ENCODE data around the gene WEE2. TPM values are rescaled to one million over a fixed set of nuclear protein-coding genes. Genes with fewer than 3 reads are reported as not detected.
A peak's percentile ranks its signal among the peaks of the same experiment; 100 is the strongest.

Gene WEE2
- total RNA-seq, 1 donor from 2014 or later = not detected

DNA sequence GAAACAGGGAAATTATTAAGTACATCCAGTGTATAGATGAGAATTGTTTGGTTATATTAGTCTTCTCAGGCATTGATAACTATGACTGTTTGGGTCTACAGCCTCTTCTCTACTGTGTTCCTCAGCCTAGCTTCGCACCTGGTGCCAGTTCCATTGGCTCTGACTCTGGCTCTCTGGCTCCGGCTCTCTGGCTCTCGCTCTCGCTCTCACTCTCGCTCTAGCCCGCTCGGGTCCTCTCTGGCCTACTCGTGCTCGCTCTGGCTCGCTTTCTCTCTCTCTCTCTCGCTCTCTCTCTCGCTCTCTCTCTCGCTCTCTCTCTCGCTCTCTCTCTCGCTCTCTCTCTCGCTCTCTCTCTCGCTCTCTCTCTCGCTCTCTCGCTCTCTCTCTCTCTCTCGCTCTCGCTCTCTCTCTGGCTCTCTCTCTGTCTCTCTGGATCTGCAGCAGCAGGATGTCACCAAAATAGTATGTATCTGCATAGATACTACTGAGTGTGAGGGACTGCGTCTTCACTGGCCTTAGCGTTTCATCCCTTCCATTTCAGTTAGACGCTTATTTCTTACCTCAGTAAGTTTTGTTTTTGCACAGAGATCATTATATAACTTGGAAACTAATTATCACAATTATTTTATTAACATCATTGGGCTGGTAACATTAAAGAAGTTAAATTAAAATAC lies 23.5 kb downstream of the WEE2 start:
- TF ChIP-seq, protein P1, sequence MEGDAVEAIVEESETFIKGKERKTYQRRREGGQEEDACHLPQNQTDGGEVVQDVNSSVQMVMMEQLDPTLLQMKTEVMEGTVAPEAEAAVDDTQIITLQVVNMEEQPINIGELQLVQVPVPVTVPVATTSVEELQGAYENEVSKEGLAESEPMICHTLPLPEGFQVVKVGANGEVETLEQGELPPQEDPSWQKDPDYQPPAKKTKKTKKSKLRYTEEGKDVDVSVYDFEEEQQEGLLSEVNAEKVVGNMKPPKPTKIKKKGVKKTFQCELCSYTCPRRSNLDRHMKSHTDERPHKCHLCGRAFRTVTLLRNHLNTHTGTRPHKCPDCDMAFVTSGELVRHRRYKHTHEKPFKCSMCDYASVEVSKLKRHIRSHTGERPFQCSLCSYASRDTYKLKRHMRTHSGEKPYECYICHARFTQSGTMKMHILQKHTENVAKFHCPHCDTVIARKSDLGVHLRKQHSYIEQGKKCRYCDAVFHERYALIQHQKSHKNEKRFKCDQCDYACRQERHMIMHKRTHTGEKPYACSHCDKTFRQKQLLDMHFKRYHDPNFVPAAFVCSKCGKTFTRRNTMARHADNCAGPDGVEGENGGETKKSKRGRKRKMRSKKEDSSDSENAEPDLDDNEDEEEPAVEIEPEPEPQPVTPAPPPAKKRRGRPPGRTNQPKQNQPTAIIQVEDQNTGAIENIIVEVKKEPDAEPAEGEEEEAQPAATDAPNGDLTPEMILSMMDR (IDR thresholded peaks at IDR 0.05; ENCODE audit: insufficient read depth, low read length, severe bottlenecking) = no peak
- no peaks in the 10 kb centered on the region for H3K27me3 ChIP-seq (ENCODE audit: control insufficient read depth, insufficient read depth, low read length)
- H3K4me3 ChIP-seq (ENCODE audit: low read depth, low read length) = no peak overlapping the region
- no peaks in the 10 kb centered on the region for H3K36me3 ChIP-seq (ENCODE audit: control insufficient read depth, insufficient read depth, low read length)
- no peak for FAIRE-seq
- DNase-seq (ENCODE audit: low read depth) = no peak

DNA sequence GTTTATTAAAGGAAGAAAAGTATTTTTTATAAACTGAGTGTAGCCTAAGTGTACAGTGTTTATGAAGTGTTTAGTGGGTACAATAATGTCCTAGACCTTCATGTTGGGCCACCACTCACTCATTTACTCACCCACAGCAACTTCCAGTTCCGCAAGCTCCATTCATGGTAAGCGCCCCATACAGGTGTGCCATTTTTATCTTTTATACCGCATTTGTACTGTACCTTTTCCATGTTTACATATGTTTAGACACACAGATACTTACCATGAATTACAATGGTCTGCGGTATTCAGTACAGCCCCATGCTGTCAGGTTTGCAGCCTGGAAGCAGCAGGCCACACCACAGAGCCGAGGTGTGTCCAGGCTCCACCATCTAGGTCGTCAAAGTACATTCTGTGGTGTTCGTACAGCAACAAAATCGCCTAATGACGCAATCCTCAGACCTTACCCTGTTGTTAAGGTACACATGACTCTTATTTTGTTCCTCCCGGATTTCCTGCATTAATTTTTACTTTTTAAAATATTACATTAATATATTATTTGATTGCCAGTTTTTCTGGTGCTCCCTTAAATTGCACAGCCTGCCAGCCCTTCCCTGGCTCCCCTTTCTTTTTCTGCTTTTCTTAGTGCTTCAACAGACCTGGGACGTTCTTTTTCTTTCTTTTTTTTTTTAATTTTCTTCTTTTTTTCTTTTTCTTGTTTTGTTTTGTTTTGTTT lies 29.1 kb downstream of the WEE2 start:
- Histone ChIP-seq H3K4me3 (ENCODE audit: low read depth, low read length) (peak overlapping the region; percentile 80), H3K36me3 (ENCODE audit: control insufficient read depth, insufficient read depth, low read length) (peaks cover 9% of the 10 kb centered on the region), H3K27me3 (ENCODE audit: control insufficient read depth, insufficient read depth, low read length) (no peaks in the 10 kb centered on the region)
- FAIRE-seq (no peak), DNase-seq (ENCODE audit: low read depth) (peak; percentile 8)
- TF ChIP-seq, protein P1 (IDR thresholded peaks at IDR 0.05; ENCODE audit: insufficient read depth, low read length, severe bottlenecking) = no peak

DNA sequence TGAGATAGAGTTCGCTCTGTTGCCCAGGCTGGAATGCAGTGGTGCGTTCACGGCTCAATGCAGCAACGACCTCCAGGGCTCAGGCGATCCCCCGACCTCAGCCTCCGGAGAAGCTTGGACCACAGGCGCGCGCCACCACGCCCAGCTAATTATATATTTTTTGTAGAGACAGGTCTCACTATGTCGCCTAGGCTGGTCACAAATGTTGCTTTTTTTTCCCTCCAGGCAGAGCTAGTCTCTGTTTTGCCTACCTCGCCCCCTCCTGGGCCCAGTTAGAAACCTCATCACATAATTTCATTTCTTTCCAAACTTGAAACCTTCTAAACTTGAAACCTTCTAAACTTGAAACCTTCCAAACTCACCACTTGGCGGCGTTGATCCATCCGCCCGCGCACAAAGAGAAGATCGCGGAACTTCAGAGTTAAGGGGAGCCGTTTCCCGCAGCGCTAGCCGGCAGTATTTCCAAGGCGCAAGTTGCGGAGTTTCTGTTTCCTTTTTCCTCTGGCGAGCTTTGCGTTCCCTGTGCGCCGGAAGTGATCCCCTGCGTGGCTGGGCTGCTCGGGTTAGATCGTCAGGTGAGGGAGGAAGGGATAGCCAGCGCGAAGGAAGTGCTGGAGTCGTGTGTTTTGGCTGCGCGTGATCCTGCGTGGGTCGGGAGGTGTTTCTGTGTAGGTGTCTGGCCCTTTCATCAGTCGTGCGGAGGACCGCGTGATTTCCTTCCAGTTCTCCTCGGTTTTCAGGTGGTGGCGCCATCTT lies 29.9 kb downstream of the WEE2 start, which contains the start of gene SSBP1:
Gene SSBP1, plus strand, starts transcription at position 523 of the 756 bp plus-strand sequence. CDS start 809 bp downstream, outside the sequence.
- Histone ChIP-seq H3K4me3 (ENCODE audit: low read depth, low read length) (peak within 1 kb of the TSS; percentile 80), H3K27me3 (ENCODE audit: control insufficient read depth, insufficient read depth, low read length) (no peaks in the 10 kb centered on the region), H3K36me3 (ENCODE audit: control insufficient read depth, insufficient read depth, low read length) (peaks cover 10% of the 10 kb centered on the region)
- TF ChIP-seq, protein P1 (IDR thresholded peaks at IDR 0.05; ENCODE audit: insufficient read depth, low read length, severe bottlenecking) = peak; percentile 67
- DNase-seq (ENCODE audit: low read depth) (peak; percentile 88), FAIRE-seq (peak; percentile 62)

DNA sequence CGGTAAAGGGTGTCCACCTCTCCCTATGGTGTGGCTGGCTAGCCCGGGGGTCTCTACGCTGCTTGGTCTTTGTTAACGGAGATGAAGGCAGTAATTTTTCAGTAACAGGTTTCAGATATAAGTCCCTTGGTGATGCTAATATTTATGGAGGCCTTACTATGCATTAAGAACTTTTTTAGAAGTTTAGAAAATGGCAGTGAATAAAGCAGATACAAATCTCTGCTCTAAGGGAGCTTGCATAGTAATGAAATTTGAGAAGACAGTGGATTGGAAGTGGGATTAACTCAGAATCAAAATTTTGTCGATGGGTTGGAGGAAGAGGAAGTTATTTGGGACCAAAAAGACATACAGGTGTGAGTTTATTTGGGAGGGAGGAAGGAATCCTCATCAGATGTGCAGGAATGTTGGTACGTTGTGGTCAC lies 30.4 kb downstream of the WEE2 start:
- no peak for DNase-seq (ENCODE audit: low read depth)
- H3K4me3 ChIP-seq (ENCODE audit: low read depth, low read length) = peak overlapping the region; percentile 80
- H3K27me3 ChIP-seq (ENCODE audit: control insufficient read depth, insufficient read depth, low read length) = no peaks in the 10 kb centered on the region
- no peak for FAIRE-seq
- TF ChIP-seq, protein P1 (IDR thresholded peaks at IDR 0.05; ENCODE audit: insufficient read depth, low read length, severe bottlenecking) = peak; percentile 24
- H3K36me3 ChIP-seq (ENCODE audit: control insufficient read depth, insufficient read depth, low read length) = peaks cover 14% of the 10 kb centered on the region

DNA sequence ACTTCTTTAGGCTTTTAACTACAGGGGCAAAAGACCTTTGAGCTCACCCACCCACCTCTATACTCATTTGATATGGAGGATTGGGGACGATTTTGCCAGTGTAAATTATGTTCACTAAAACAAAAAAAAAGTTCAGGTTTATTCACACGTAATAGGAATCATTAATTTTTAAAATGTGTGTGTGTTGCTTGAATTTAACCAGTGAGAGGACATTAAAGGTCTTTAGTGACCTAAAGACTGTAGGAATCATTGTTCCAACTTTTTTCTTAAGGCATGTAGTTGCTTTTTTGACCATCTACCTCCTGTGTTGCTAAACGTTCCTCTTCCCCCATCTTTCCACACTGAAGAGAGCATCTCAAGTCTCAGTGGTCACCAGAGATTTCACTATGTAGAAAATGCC lies 31.1 kb downstream of the WEE2 start:
- DNase-seq (ENCODE audit: low read depth) (no peak), FAIRE-seq (no peak)
- H3K4me3 ChIP-seq (ENCODE audit: low read depth, low read length) = peak overlapping the region; percentile 80
- H3K36me3 ChIP-seq (ENCODE audit: control insufficient read depth, insufficient read depth, low read length) = peaks cover 18% of the 10 kb centered on the region
- no peaks in the 10 kb centered on the region for H3K27me3 ChIP-seq (ENCODE audit: control insufficient read depth, insufficient read depth, low read length)
- TF ChIP-seq, protein P1 (IDR thresholded peaks at IDR 0.05; ENCODE audit: insufficient read depth, low read length, severe bottlenecking) = no peak
